Activated T-cell treated with anti-CD3 and anti-CD28 coated beads for 1 hour (primary cell): ENCODE measurements around the gene PLCB1.

Experiments
- DNase-seq: peaks from one replicate; pipeline ENCODE4 v3.0.0-alpha.2; 2020; ENCODE audit warnings: low read depth

PLCB1 gene

DNA sequence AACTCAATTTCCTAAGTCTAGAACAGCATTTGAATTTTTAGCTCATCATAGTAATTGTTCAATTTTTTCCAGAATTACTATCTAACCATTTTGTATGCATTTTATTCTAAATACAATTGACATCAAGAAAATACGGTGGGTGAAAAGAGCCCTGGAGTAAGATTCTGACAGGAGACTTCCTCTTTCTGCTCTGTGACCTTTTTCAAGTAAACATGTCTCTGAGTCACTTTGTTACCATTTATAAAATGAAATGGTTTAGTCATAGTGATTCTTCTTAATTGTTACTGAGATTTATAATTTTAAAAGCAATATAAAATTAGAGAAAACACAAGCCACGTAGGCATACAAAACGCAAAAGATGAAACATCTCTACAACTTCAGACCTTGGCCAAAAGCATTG lies 80.2 kb downstream of the PLCB1 start:
- DNase-seq, result no peak

DNA sequence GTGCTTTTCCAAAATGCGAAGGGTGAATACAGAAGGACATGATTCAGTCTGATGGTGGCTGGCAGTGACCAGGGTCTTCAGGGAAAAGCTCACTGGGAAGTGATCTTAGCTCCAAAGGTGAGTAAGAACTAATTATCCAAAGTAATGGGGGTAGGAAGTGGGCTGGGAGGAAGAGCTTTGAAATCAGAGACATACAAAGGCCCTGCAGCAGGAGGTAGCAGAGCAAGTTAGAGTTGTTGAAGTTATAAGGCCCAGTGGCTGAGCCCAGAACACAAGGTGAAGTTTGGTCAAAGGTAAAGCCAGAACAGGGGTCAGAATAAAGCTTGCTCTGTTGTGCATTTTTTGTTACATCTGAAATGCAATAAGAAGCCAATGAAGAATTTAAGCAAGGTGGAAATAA lies 81.2 kb downstream of the PLCB1 start:
- DNase-seq, result no peak

DNA sequence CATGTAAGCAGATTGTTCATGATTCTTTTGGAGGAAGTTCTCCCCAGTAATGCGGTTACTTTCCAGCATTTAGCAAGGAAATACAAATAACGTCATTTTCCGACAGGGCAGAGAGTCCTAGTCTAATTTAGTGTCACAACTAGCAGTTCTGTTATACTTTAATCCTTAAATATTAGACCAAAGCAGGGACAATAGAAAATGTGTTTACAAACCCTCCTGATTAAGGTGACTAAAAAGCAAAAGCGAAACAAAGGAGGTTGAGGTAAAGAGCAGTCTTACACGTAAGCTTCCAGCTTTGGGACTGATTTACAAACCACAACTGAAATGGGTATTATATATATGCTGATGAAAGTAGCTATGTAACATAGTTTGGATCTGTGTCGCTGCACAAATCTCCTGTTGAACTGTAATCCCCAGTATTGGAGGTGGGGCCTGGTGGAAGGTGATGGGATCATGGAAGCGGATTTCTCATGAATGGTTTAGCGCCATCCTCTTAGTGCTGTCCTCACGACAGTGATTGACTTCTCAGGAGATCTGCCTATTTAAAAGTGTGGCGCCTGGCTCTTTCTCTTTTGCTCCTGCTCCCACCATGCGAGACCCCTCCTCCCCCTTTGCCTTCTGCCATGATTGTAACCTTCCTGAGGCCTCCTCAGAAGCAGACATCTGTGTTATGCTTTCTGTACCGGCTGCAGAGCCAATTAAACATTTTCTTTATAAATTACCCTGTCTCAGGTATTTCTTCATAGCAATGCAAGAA lies 81.9 kb downstream of the PLCB1 start:
- no peak for DNase-seq

DNA sequence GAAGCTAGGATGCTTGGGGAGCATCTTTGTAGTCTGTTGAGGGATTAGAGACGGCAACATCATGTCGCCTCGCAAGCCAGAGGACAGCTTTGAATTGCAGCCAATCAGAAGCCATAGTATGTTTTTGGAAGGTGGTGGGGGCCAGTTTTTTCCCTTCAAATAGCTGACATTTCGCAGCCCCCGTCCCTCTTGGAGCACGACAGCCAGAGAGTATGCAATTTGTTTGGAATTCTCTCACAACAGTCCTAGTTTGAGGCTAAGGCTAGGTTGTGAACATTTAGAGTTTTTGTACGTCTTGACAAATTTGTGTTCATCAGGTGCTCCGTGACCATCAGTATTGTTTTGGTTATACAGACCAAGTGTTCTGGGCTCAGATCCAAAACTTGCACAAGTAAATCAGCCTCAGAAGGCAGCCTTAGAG lies 83.3 kb downstream of the PLCB1 start:
- no peak for DNase-seq

DNA sequence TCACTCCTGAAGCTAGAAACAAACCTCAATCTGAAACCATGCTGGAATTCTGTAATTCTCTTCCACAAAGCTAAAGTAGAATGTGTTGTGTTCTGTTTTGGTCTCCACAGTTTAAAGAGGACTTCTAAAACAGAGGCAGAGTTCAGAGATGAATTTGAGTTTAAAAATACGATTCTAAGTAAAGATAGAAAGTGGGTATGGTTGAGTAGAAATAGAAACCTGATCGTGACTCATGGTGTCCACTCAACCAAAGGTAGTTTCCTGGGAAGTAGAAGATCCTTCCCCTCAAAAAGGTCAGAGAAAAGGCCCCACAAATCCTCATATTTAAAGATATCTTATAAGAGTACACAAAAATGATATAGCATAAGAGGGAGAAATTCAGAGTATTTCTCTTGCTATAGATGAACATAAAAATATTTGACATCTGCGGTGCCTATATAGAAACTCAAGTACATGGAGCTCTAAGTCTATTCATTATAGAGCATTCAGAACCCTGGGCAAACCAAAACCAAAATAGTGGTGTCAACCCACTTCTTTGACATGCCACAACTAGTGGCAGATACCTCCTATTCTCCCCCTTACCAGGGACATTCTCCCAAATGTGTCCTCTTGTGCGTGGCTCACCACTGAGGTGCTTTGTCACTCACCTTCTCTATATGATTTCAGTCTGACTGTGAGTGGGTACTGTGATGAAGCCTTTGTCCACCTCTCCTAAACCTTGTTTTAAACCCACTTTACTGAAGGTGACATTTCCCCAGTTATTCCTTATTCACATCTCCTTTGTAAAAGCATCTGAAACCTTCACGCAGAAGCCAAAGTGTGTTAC lies 84.5 kb downstream of the PLCB1 start:
- DNase-seq, result no peak

DNA sequence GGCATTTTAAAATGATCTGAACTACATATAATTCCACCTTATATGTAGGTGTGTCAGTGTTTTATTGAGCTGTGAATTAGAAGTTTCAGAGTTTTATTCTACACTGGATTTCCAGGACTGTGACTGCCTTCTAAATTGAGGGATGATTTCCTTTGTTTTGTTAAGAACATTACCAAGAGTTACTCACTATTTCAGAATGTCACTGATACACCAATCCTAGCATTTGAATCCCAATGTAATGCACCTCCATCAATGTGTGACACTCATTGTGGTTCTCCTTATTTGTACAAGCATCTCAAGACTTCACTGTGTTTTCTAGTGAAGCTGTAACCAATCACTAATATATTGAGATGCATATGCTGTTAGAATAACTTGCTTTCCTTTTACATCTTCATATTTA lies 86.8 kb downstream of the PLCB1 start:
- no peak for DNase-seq

DNA sequence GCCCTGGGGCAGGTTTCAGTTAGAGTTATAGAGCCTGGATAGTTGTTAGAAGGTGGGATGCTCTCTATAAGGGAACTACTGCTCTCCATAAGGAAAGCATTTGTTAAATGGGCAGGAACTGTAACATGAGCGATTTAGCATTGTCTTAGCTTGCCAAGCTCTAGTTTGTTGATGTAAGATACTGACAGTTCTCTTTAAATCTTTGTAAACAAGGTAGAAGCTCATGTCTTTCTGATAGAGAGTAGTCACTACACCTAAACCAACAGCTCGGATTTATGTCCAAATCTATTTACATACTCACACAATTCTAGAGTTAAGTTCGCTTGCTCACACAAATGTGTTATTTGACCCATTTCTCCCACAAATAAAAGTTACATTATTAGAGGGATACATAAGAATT lies 87.3 kb downstream of the PLCB1 start:
- DNase-seq, result no peak

DNA sequence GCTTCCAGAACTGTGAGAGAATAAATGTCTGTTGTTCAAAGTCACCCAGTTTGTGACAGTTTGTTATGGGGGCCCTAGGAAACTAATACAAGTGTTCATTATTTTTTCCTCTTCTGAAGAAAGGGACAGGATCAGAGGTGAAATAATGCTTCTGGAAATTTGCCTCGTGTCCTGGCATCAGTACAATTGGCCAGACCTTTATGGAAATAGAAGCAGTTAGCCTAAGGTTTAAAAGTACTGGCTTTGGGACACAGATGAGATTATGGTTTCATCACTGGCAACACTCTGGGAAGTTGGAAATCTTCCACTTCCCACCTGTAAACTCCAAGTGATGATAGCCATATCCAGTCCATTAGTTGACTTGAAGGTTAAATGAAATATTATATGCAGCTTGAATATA lies 88.7 kb downstream of the PLCB1 start:
- DNase-seq, result no peak

DNA sequence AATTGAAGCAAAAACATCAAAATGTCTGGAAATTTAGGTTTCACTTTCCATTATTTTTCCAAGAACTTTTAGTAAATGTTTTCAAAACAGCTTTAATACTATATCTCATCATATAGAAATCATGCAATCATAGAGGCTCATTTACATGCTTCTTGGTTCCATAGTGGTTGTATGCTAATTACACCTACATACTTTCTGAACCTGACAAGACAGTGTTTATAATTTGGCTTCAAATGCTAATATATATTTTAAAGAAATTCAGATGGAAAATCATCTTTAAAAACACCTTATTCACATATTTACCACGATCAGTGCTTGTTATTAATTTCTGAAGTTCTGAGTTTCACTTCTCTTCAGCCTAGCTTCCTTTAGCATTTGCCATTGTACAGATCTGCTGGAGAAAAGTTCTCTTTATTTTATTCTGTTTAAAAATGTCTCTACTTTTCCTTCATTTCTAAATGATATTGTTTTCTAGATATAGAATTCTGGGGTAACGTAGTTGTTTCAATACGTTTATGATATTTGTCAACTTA lies 89.9 kb downstream of the PLCB1 start:
- DNase-seq, result no peak

DNA sequence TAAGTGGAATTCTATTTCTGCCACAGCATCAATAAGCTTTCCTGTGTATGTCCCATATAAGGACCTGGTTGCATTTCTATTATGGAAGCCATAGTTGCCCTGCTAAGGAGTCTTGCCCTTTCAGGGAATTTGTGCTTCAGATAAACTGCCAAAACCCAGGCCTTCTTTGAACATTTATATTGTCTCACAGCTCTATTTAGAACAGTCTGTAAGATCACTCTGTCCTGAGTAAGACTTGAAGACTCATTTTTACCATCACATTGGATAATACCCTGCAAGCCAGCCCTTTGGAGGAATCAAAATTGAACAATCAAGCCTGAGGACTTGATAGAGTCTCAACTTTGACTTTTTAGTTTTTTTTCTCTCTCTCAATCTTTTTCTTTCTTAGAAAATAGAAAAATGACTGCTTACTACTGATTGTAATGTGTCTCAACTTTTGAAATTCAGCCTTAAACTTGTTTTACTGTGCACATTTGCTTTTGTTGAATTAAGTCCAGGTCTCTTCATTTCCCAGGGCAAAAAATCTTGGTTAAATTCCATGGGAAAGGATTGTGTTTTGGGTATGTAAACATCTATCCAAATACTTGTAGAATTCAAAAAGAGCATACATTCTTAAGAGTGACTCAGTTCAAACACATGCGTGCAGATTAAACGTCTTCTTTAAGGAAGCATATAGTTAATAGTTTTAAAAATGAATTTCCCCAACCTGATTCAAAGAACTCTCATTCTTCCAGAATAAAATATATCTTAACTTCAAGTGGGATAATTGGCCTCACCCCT lies 91.2 kb downstream of the PLCB1 start:
- DNase-seq, result no peak

DNA sequence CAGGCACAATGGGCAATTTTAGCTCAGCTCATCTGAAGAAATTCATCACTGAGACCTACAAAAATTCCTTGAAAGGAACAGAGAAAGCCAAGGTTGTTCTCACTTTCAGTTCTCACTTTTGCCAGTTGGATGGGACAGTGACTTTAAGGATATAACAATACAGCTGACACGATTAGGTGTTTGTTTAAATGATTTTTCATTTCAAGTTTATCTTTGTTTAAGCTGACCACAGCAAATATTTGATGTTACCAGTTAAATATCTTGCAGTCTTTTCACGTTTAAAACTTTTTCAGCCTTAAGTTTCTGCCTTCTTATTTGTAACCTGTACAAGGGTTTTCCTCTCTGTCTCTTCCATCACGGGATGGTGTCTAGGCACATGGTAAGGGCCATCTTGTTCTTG lies 93.6 kb downstream of the PLCB1 start:
- no peak for DNase-seq

DNA sequence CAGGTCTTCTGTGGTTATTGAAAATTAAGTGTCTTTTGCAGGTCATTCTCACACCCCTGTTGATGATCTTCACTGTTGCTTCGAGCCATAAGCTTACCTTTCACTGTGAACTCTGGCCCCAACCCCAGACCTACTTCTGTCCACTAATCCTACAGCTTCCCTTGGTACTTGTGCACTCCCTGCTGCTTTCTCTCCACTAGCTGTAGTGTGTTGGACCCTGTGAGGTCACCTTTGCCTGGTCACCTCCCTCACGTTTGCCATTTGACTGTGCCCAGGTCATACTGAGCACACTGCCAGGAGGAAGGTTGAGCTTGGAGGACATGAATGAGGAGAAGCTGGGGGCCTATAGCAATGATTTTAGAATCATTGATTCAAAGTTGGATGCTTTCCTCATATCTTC lies 94.0 kb downstream of the PLCB1 start:
- no peak for DNase-seq

DNA sequence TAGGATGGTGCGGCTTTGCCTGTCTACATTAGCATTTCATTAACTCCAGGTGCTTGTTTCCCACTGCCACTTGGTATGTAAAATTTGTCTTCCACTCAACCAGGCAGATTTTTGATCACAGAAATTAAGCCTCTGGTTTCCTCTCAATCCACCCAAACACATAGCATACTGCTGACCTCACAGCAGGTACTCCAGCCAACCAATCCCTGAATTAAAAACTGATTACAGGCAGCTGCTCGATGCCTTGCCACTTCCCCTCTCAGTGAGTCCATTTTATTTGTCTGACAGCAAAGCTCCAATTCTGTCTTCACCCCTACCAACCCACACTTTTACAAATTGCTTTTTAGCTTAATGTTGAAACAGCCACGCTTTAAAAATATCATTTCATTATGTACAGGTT lies 95.2 kb downstream of the PLCB1 start:
- no peak for DNase-seq

DNA sequence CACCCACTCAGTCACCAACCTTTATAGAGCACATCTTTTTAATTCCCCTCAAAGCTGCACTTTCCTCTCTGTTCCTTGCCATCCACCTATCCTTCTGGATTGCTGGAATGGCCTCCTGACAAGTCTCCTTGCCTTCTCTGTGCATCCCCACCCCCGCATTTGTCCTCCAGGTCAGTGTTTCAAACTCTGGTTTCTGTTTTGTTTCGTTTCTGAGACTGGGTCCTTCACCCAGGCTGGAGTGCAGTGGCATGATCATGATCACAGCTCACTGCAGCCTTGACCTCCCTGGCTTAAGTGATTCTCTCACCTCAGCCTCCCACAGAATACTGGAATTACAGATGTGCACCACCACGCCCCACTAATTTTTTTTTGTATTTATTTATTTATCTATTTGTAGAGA lies 96.2 kb downstream of the PLCB1 start:
- no peak for DNase-seq

DNA sequence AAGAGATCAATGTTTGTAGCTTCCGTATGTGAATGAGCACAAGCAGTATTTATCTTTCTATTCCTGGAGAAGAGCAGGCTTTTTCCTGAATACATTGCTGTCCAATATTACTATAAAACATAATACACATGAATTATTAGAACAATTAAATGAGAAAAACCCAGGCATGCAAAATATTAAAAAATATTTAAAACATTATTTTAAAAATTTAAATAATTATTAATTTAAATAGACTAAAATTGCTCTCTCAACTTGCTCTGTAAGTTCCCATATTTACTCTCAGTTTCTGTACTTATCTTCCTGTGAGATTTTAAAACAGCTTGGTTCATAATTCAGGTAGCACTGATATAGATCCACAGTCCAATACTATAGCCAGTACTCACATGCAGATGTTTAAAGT lies 97.0 kb downstream of the PLCB1 start:
- no peak for DNase-seq

DNA sequence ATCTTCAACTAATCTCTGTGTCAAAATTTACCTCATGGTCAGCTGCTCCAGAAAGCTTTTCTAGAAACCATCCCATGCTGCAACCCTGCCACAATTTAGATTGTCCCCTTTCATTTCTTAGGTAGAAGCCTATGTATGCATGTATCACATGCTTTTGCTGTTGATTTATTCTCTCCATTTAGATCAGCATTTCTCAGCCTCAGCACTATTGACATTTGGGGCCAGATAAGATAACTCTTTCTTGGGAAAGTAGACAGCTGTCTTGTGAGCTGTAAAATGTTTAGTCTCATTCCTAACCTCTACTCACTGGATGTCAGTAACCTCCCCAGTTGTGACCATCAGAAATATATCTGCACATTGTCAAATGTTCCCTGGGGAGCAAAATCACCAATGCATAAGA lies 99.0 kb downstream of the PLCB1 start:
- no peak for DNase-seq

DNA sequence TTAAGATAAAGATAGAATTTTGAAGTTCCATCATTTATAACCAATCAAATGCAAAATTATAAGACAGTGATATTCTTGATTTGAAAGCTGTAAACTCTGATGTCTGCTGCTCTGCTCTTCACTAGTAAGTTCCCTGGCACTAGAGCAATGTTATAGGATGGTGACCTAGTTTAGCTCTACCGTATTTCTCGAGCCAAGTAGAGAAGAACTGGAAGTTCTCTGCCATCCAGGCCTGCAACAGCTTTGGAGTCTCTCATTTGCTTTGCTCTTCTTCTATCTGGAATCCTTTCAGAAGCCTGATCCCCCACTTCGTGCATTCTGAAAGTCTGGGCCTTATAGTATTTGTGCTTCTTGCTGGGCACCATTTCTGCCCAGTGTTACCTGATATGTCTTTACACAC lies 100.3 kb downstream of the PLCB1 start:
- no peak for DNase-seq

DNA sequence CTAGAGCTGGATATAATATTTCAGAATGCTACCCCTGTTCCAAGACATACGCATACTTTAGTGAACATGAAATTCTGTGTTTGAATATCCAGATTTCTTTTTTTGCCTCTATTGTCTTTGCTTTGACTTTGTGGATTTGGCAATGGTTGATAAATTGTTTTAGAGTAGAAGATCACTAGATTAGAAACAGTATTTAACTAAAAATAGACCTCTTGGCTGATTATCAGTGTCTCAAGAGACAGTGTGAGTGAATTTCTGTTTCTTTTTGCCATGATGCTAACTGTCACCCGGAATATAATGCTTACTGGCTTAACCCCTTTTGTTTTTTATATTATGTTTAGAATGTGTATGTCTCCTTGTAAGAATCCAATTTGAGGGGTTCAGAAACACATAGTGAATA lies 102.5 kb downstream of the PLCB1 start:
- DNase-seq, result no peak

DNA sequence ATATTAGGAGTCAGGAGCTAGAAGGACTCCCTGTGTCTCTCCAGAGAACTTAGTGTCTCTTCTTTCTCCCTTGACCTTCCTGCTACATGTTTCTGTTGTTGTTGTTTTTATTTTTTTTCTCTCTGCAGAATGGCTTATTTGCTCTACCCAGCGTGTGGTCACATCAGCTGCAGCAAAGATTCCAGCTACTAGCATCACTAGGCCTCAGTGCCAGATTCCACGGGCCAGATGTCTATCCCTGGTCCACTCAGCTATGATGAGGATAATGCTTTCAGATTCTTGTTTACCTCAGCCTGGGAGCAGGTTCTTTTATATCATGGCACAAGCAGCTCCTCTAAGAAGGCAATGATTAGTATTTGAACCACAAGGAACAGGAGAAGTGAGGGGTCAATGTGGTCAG lies 110.0 kb downstream of the PLCB1 start:
- DNase-seq, result no peak

DNA sequence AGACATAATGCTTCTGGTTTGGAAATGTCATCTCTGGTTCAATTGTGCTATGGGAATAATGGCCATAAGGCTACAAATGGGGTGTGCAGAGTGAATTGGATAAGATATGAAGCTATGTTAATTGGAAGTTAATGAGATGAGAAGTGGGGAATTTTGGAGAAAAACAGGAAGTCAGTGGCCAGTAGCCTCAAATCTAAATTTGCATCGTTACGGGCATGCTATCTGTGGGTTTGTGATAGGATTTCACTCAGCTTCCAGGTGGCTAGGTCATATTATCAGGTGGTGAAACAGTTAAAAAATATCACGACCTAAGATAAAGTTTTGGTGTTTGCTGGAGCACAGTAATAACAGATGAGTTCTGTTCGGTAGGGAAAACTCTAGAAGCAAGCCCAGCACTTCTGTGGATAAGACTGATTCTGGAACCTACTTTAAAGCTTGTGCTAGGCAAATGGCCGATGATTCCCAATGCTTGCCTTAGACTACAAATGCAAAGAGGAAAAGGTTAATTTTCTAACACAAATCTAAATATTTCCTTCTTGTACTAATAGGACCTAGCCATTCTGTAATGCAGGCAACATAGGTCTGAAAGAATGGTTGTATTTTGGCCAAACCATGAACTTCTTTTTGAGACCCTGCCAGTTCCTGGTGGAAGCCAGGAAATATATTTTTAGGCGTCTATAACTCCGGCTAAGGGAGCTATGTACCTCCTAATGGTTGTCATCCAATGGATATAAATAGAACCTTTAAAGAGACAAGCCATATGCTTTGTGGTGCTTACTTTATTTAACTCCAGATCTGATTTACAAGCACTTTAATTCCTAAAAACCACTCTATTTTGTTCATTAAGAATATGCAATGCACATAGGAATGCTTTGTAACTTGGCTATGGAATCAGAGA lies 111.0 kb downstream of the PLCB1 start:
- no peak for DNase-seq

DNA sequence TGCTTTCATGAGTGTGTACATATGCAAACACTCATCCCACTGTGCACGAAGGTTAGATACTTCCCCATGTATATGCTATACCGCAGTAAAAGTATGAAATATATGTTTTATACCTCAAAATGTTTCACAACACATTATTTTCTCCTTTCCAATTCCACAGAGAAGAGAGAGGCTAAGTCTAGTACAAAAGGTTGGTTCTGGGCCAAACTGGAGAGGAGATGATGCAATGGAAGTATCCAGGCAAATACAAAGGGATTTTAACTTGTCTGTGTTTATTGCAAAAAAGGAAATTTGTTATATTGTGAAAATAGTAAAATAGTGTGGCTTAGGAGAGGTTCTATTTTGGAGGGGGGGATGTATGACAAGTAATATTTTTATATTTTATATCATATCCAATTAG lies 112.6 kb downstream of the PLCB1 start:
- DNase-seq, result no peak

DNA sequence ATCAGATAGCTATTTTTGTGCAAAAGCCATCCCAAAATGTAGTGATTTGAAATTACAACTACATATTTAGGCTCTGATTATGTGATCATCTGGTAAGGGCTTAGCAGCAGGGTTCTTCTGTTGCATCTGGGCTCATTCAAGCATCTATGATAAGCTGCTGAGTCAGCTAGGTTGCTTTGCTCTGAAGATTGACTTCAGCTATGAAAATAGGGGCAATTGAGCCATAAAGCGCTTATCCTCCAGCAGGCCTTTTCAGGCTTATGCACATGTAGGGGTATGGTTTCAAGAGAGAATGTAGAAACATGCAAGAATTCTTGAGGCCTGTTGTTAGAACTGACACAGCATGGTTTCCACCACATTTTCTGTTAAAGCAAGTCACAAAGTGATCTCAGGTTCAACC lies 114.1 kb downstream of the PLCB1 start:
- DNase-seq, result no peak
